A549 (cell line): ENCODE data around the gene RUNX1.

ENCODE experiments used
- BHLHE40 ChIP-seq: IDR thresholded peaks from 2 replicates; pipeline ENCODE4 v1.6.1; 2012; ENCODE audit warnings: low read depth, low read length, inconsistent platforms
- CHD2 ChIP-seq: fragments of 150-350 bp; IDR thresholded peaks from 2 replicates; pipeline ENCODE4 v1.6.1; 2014; ENCODE audit warnings: low read length; ENCODE audit not compliant: partially characterized antibody
- FOSL2 ChIP-seq, 2 experiments: fragments of 450-650 bp in 1 of 2; fragments of >200 bp in 1 of 2; sonication (Bioruptor Twin) in 1 of 2; formaldehyde crosslinking; IDR thresholded peaks; 2 replicates each; pipeline versions ENCODE4 v1.5.0 to v1.6.1; 2016 to 2020; ENCODE audit warnings: mild to moderate bottlenecking in 1 of 2, moderate library complexity in 1 of 2
- JUNB ChIP-seq: fragments of >200 bp; sonication (Bioruptor Twin); formaldehyde crosslinking; IDR thresholded peaks from 2 replicates; pipeline ENCODE4 v1.6.1; 2016
- MAFK ChIP-seq: fragments of 450-650 bp; IDR thresholded peaks from 2 replicates; pipeline ENCODE4 v1.6.1; 2014; ENCODE audit not compliant: partially characterized antibody
- POLR2AphosphoS2 ChIP-seq: conservative IDR thresholded peaks from 2 replicates; pipeline ENCODE4 v1.6.1; 2012; ENCODE audit warnings: low read length, improper control_type of control experiment, inconsistent platforms
- RFX5 ChIP-seq: fragments of 450-650 bp; IDR thresholded peaks from 2 replicates; pipeline ENCODE4 v1.7.1; 2014; ENCODE audit warnings: antibody characterized with exemption, mild to moderate bottlenecking, moderate library complexity
- SMC3 ChIP-seq: fragments of >200 bp; sonication (Bioruptor Twin); formaldehyde crosslinking; IDR thresholded peaks from 3 replicates; pipeline ENCODE4 v1.6.1; 2018; ENCODE audit warnings: inconsistent platforms
- ZC3H11A ChIP-seq: fragments of 450-650 bp; IDR thresholded peaks from 2 replicates; pipeline ENCODE4 v1.6.1; 2014; ENCODE audit warnings: antibody characterized with exemption, mild to moderate bottlenecking
- TF ChIP-seq, protein P1 (sequence below): fragments of >200 bp; sonication (Bioruptor Twin); formaldehyde crosslinking; IDR thresholded peaks from 3 replicates; pipeline ENCODE4 v1.5.1; 2016
- TF ChIP-seq, protein P2 (sequence below): IDR thresholded peaks from 2 replicates; pipeline ENCODE4 v1.6.1; 2012

DNA sequence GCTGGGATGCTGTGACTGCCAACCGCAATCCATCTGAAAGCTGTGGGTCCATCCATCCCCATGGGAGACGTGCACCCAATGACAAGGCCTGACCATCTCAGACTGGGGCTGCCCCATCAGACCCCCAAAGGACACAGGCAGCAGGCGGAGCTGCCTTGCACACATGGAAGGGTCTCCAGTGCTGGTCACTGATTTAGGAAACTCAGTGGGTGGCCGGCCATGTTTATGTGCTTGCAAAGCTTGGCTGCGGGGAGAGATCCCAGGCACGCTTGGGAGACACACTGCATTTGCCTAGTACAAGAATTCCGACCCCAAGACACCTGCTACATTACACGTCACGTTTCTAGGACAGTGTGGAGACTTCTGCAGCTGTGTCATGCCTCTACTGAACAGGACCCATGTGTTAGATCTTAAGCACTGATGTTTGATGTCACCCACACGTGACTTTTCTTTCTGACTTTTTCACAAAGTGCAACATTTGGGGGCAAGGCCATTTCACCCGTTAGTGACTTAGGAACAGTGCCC, 198.9 kb downstream of the RUNX1 start:
- TF ChIP-seq BHLHE40 (no peak), MAFK (no peak), ZC3H11A (no peak), POLR2AphosphoS2 (no peak), JUNB (no peak), CHD2 (no peak), SMC3 (no peak), RFX5 (no peak), FOSL2 (IDR thresholded peaks at IDR 0.05) (no peak), FOSL2 (CRISPR knock-in tag; IDR thresholded peaks at IDR 0.05) (no peak)
- TF ChIP-seq, protein P1, sequence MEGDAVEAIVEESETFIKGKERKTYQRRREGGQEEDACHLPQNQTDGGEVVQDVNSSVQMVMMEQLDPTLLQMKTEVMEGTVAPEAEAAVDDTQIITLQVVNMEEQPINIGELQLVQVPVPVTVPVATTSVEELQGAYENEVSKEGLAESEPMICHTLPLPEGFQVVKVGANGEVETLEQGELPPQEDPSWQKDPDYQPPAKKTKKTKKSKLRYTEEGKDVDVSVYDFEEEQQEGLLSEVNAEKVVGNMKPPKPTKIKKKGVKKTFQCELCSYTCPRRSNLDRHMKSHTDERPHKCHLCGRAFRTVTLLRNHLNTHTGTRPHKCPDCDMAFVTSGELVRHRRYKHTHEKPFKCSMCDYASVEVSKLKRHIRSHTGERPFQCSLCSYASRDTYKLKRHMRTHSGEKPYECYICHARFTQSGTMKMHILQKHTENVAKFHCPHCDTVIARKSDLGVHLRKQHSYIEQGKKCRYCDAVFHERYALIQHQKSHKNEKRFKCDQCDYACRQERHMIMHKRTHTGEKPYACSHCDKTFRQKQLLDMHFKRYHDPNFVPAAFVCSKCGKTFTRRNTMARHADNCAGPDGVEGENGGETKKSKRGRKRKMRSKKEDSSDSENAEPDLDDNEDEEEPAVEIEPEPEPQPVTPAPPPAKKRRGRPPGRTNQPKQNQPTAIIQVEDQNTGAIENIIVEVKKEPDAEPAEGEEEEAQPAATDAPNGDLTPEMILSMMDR: no peak
- TF ChIP-seq, protein P2, sequence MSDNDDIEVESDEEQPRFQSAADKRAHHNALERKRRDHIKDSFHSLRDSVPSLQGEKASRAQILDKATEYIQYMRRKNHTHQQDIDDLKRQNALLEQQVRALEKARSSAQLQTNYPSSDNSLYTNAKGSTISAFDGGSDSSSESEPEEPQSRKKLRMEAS: no peak
